Gastroesophageal sphincter (tissue), 3 donors: Measurements from ENCODE around the gene MDFIC2.

ENCODE experiments used
- EP300 ChIP-seq: sonication (generic); formaldehyde crosslinking; IDR thresholded peaks from one replicate; pipeline ENCODE4 v1.6.1; 2017; ENCODE audit warnings: antibody characterized with exemption, mild to moderate bottlenecking
- POLR2A ChIP-seq, 2 donors: fragments of 450-650 bp; IDR thresholded peaks; one replicate each; pipeline ENCODE4 v1.6.1; 2017; ENCODE audit warnings: antibody characterized with exemption in 2 of 2, mild to moderate bottlenecking in 2 of 2, moderate library complexity in 1 of 2
- POLR2AphosphoS5 ChIP-seq: sonication (generic); formaldehyde crosslinking; IDR thresholded peaks from one replicate; pipeline ENCODE4 v1.6.1; 2017; ENCODE audit warnings: antibody characterized with exemption
- TF ChIP-seq, protein P1 (sequence below), 4 experiments: fragments of 200-600 bp in 2 of 4; fragments of 450-650 bp in 2 of 4; sonication (generic) in 1 of 4; IDR thresholded peaks; one replicate each; pipeline ENCODE4 v1.5.1; 2017 to 2019; ENCODE audit warnings: antibody characterized with exemption in 4 of 4, mild to moderate bottlenecking in 2 of 4, moderate library complexity in 2 of 4

DNA sequence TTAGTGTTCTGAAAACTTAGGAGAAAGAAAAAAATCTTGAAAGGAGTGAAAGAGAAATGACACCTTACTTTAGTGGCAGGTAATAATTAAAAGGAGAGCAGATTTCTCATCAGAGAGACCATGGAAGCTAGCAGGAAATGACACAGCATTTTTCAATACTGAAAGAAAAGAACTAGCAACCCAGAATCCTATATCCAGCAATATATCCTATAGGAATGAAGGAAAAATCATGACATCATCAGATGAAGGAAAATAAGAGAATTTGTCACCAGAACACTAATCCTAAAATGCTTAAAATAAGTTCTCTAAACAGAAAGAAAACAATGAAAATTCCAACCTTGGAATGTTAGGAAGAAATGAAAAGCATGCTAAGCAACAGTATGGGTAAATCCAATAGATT, 39.8 kb upstream of the MDFIC2 start:
- TF ChIP-seq EP300 (no peak), POLR2A (IDR thresholded peaks at IDR 0.05) (no peak), POLR2AphosphoS5 (no peak)
- TF ChIP-seq, protein P1, sequence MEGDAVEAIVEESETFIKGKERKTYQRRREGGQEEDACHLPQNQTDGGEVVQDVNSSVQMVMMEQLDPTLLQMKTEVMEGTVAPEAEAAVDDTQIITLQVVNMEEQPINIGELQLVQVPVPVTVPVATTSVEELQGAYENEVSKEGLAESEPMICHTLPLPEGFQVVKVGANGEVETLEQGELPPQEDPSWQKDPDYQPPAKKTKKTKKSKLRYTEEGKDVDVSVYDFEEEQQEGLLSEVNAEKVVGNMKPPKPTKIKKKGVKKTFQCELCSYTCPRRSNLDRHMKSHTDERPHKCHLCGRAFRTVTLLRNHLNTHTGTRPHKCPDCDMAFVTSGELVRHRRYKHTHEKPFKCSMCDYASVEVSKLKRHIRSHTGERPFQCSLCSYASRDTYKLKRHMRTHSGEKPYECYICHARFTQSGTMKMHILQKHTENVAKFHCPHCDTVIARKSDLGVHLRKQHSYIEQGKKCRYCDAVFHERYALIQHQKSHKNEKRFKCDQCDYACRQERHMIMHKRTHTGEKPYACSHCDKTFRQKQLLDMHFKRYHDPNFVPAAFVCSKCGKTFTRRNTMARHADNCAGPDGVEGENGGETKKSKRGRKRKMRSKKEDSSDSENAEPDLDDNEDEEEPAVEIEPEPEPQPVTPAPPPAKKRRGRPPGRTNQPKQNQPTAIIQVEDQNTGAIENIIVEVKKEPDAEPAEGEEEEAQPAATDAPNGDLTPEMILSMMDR (IDR thresholded peaks at IDR 0.05), result no peak
